ENCODE measurements around the gene C1orf146. TPM values are rescaled to one million over a fixed set of nuclear protein-coding genes. Genes with fewer than 3 reads are reported as not detected.
"Not testable (repeated sequence)": the region's sequence is repeated elsewhere in the genome, so short reads cannot be mapped to it uniquely, and the experiment has no call there.

Gene C1orf146
- total RNA-seq, 1 donor from 2014 or later = not detected

DNA sequence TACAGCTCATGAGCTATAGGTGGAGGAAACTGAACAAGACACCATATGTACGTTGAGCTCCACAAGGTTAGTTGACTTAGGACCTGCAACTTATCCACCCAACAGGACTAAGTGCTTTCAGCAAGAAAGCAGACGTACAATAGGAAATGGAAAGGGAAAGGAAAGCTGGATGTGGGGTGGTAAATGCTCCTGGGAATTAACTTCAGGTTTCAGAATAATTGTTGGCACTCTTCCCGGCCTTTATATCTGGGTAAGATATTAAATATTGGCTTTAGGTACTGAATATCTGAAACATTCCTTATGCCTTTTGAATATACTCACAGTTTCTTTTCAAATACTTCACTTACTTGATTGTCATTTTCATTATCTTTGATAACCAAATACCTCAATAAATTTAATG lies 44.8 kb downstream of the C1orf146 start:
- no peak overlapping the region for H3K4me3 ChIP-seq (ENCODE audit: low read depth, low read length)
- no peak for DNase-seq (ENCODE audit: low read depth)
- TF ChIP-seq, protein P1, sequence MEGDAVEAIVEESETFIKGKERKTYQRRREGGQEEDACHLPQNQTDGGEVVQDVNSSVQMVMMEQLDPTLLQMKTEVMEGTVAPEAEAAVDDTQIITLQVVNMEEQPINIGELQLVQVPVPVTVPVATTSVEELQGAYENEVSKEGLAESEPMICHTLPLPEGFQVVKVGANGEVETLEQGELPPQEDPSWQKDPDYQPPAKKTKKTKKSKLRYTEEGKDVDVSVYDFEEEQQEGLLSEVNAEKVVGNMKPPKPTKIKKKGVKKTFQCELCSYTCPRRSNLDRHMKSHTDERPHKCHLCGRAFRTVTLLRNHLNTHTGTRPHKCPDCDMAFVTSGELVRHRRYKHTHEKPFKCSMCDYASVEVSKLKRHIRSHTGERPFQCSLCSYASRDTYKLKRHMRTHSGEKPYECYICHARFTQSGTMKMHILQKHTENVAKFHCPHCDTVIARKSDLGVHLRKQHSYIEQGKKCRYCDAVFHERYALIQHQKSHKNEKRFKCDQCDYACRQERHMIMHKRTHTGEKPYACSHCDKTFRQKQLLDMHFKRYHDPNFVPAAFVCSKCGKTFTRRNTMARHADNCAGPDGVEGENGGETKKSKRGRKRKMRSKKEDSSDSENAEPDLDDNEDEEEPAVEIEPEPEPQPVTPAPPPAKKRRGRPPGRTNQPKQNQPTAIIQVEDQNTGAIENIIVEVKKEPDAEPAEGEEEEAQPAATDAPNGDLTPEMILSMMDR (conservative IDR thresholded peaks at IDR 0.05; ENCODE audit: low read depth, low read length) = no peak

DNA sequence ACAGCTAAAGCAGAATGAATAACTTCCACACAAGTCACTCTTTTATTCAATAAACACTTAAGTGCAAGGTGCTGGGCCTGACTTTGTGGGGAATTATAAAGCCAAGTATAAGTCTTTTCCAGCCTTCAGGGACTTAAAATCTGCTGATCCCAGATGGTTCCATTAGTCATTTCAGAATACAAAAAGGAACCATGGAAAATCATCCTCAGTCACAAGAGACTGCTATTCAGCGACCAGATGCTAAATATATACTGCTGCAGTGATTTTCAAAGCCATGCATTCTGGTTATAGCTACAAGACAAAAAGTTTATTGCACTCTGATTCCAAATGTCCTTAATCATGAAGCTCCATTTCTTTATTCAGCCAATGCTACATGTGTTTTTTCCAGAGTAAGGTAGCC lies 55.3 kb downstream of the C1orf146 start:
- H3K4me3 ChIP-seq (ENCODE audit: low read depth, low read length) = no peak overlapping the region
- DNase-seq (ENCODE audit: low read depth) = no peak
- TF ChIP-seq, protein P1 (conservative IDR thresholded peaks at IDR 0.05; ENCODE audit: low read depth, low read length) = no peak

DNA sequence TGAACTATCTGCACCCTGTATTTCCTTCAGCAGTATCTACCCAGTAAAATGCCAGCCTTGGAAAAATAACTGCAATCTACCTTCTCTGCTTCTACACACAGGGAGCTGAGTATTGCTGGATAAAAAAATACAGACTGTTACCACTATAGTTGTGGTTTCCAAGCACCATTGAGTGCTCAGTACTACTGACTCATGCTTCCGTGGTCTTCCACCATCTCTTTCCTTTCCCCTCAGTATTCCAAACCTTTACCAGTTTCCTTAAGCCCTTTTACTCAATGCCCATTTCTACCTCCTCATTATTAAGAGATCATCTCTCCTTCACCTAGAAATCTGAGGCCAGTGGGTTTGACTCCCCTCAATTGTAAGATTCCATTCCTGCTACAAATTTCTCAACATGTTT lies 57.2 kb downstream of the C1orf146 start:
- H3K4me3 ChIP-seq (ENCODE audit: low read depth, low read length) = no peak overlapping the region
- TF ChIP-seq, protein P1 (conservative IDR thresholded peaks at IDR 0.05; ENCODE audit: low read depth, low read length) = no peak
- DNase-seq (ENCODE audit: low read depth) = no peak

DNA sequence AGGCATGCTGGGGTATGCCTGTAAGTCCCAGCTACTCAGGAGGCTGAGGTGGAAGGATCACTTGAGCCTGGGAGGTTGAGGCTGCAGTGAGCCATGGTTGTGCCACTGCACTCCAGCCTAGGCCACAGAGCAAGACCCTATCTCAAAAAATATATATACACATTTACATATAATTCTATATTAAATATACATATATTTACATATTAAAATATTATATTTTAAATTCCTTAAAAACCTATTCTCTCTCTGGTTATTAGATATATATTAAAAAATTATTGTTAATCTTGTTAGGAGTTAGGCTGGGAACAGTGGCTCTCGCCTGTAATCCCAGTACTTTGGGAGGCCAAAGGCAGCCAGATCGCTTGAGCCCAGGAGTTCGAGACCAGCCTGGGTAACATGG lies 58.4 kb downstream of the C1orf146 start:
- H3K4me3 ChIP-seq (ENCODE audit: low read depth, low read length) = no peak overlapping the region
- TF ChIP-seq, protein P1 (conservative IDR thresholded peaks at IDR 0.05; ENCODE audit: low read depth, low read length) = no peak
- no peak for DNase-seq (ENCODE audit: low read depth)

DNA sequence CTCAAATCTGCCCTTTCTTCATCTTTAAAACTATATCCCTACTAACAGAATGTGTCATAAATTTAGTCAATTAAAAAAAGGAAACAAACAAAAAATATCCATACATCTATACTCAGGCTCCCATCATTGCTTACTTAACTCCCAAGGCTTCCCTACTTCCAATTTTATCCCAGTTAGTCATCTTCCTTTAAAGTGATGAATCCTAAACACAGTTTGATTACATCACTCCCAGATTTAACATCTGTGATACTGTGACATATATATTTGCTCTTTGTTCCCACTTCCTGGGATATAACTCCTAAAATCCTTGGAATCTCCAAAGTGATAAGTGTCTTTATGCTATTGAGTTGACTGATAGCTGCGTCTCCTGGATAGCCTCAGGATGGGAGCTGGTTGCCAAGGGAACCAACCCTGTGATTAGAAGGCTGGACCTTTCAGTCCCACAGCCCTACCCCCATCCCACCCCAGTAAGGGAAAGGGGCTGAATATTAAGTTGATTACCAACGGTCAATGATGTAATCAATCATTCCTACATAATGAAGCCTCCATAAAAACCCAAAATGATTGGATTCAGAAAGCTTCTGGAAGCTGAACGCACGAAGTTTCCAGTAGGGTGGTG lies 59.5 kb downstream of the C1orf146 start:
- H3K4me3 ChIP-seq (ENCODE audit: low read depth, low read length) = no peak overlapping the region
- no peak for DNase-seq (ENCODE audit: low read depth)
- TF ChIP-seq, protein P1 (conservative IDR thresholded peaks at IDR 0.05; ENCODE audit: low read depth, low read length) = no peak

DNA sequence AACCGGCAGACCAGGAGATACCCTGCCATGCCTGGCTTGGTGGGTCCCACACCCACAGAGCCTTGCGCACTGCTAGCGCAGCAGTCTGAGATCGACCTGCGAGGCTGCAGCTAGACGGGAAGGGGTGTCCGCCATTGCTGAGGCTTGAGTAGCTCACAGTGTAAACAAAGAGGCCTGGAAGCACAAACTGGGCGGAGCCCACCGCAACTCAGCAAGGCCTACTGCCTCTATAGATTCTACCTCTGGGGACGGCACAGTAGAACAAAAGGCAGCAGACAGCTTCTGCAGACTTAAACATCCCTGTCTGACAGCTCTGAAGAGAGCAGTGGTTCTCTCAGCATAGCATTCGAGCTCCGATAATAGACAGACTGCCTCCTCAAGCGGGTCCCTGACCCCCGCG lies 62.1 kb downstream of the C1orf146 start:
- not testable (repeated sequence) for DNase-seq (ENCODE audit: low read depth); H3K4me3 ChIP-seq (ENCODE audit: low read depth, low read length)

DNA sequence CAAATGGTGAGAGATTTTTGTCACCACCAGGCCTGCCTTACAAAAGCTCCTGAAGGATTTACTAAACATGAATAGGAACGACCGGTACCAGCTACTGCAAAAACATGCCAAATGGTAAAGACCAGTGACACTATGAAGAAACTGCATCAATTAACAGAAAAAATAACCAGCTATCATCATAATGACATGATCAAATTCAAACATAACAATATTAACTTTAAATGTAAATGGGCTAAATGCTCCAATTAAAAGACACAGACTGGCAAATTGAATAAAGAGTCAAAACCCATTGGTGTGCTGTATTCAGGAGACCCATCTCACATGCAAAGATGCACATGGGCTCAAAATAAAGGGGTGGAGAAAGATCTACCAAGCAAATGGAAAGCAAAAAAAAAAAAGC lies 63.7 kb downstream of the C1orf146 start:
- H3K4me3 ChIP-seq (ENCODE audit: low read depth, low read length); DNase-seq (ENCODE audit: low read depth): not testable (repeated sequence)

DNA sequence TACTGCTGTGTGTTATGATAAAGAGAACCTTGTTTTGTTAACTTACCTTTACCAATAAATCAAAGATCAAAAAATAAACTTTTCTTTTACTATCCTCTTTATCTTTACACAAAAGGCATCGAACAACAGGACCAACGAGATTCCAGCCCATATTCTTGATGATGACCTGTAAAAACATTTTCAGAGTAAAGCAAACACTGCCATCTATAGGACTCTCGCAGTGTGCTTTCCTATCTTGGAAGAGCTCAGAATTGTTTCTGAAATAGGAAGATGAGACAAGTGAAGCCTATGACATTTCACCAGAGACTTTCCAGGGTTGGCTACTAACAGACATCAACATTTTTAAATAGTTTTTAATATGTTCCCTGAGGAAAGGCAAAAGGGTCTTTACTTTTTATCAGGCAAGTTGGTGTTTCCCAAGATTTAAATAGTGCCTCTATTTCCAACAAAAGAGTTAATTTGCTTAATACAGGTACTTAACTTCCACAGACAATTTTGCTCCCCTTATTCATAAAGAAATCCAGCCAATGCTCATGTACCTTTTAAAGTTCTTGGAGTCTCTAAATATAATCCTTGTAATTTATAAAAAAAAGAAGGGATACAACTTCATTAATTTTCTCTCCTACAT lies 73.8 kb downstream of the C1orf146 start:
- TF ChIP-seq, protein P1 (conservative IDR thresholded peaks at IDR 0.05; ENCODE audit: low read depth, low read length) = peak; percentile 83
- no peak for DNase-seq (ENCODE audit: low read depth)
- H3K4me3 ChIP-seq (ENCODE audit: low read depth, low read length) = no peak overlapping the region

All from epithelial cell of proximal tubule (primary cell).